HG03064 (cell line): ENCODE data around the gene MRPL55.

Experiments used
- ATAC-seq: cut with Tn5 transposase; IDR thresholded peaks from one replicate; pipeline ENCODE4 v1.9.1; 2021; ENCODE audit warnings: low read depth; ENCODE audit not compliant: unreplicated experiment

MRPL55 gene

GRCh38 chr1:228060458-228061190 lies 48.5 kb downstream of the MRPL55 start:
- ATAC-seq = no peak

- no peak for ATAC-seq
Observed at GRCh38 chr1:228059634-228060457, 49.3 kb downstream of the MRPL55 start.

GRCh38 chr1:228058949-228059633 lies 50.0 kb downstream of the MRPL55 start:
- no peak for ATAC-seq

- ATAC-seq = no peak
Observed at GRCh38 chr1:228058172-228058948, 50.7 kb downstream of the MRPL55 start.
